VCaP (cell line): ENCODE results near the gene PTPN6.

ENCODE experiments used
- H3K27ac ChIP-seq: fragments of 450-650 bp; 2 replicates; pipeline ENCODE4 v1.5.1; 2017
- CTCF ChIP-seq: fragments of 450-650 bp; conservative IDR thresholded peaks from 2 replicates; pipeline ENCODE4 v1.5.1; 2017; ENCODE audit warnings: mild to moderate bottlenecking, moderate library complexity

The PTPN6 gene

GRCh38 chr12:6965026-6965661 is 14.0 kb downstream of the PTPN6 start:
- H3K27ac ChIP-seq: peak overlapping the region; percentile 96
- TF ChIP-seq CTCF: peak; percentile 98

GRCh38 chr12:6965714-6966113 is 14.6 kb downstream of the PTPN6 start:
- TF ChIP-seq CTCF: no peak
- peak overlapping the region; percentile 96 for H3K27ac ChIP-seq

DNA sequence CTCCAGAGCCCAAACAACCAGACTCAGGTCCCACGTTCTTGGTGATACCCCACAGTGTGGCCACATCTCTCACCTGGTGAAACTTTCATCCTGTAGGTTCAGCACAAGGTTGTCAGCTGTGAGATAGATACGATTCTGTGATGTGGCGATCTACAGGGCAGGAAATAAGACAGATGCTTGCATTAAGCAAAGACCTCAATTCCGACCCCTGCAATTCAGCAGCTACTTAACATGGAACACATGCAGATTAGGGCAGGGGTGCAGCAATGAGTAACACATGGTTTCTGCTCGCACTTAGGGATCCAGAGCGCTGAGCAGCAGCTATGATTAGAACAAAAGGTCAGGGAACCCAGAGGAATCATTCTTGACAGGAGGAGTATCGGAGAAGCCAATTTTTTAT is 15.2 kb downstream of the PTPN6 start:
- no peak for TF ChIP-seq CTCF
- peak overlapping the region; percentile 96 for H3K27ac ChIP-seq

DNA sequence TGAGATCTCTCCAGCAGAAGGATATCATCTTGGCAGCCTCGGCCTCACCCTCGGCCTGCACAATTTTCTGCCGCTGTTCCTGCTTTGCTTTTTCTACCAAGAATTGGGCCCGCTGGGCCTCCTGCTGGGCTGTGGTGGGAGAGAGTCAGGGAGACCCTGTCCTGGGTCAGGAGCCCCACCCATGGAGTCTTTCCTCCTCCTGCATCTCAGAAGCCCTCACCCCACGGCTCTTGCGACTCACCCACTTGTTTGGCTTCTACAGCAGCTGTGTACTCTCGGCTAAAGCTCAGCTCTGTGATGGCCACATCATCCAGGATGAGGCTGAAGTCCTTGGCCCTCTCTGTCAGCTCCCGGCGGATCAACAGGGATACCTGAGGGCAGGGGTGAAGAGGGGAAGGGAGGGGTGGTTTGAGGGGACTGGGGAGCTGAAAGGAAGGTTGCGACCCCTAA is 16.5 kb downstream of the PTPN6 start:
- no peak for TF ChIP-seq CTCF
- peak overlapping the region; percentile 96 for H3K27ac ChIP-seq

- H3K27ac ChIP-seq: peak overlapping the region; percentile 96
- TF ChIP-seq CTCF: no peak
Observed at GRCh38 chr12:6968426-6968825, 17.3 kb downstream of the PTPN6 start.

DNA sequence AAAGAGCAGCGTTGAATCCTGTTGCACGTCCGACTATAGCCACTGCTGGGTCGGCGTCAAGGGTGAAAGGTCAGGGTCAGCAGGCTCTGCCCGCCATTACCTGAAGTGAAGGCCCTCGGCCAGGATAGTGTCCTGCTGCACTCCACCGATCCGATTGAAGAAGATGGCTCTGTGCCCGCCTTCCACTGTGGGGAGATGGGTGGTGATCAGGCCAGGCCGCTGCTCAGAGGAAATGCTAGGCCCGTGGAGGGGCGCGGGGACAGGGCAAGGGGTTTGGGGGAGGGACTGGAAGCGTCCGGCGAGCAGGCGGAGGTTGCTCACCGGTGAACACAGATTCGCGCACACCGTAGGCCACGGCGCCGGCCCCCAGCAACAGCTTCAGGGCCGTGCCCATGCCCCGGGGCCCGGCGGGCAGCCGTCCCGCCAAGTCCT is 19.0 kb downstream of the PTPN6 start:
- no peak for TF ChIP-seq CTCF
- H3K27ac ChIP-seq: peak overlapping the region; percentile 96

GRCh38 chr12:6974180-6974579 is 23.0 kb downstream of the PTPN6 start:
- no peak for TF ChIP-seq CTCF
- H3K27ac ChIP-seq: 0 out of 2 replicates have a peak overlapping the region, but pooled peaks have one; percentile 5
